ENCODE results near the gene TOMM40L. TPM values are rescaled to one million over a fixed set of nuclear protein-coding genes. Genes with fewer than 3 reads are reported as not detected.

Gene TOMM40L
- 10.0 and 13.4 TPM in 2 replicates for total RNA-seq

- TF ChIP-seq CTCF (IDR thresholded peaks at IDR 0.05; ENCODE audit: insufficient read depth, low read depth, low read length), result peak; percentile 76
- peak; percentile 100 for DNase-seq (ENCODE audit: low read depth)
- H3K4me3 ChIP-seq (ENCODE audit: low read depth, low read length), result peak within 1 kb of the TSS; percentile 73
These were observed at the start of gene TOMM40L for GRCh38 chr1:161225534-161226319. Gene TOMM40L (plus strand): TSS chr1:161226060. CDS start chr1:161226490, 430 bp downstream.

- H3K4me3 ChIP-seq (ENCODE audit: low read depth, low read length), result peak overlapping the region; percentile 97
- DNase-seq (ENCODE audit: low read depth), result no peak
- TF ChIP-seq CTCF (IDR thresholded peaks at IDR 0.05; ENCODE audit: insufficient read depth, low read depth, low read length), result no peak
These were observed 49.3 kb upstream of the TOMM40L start for GRCh38 chr1:161176468-161177111.

GRCh38 chr1:161177112-161177935, 48.5 kb upstream of the TOMM40L start, which contains the start of gene B4GALT3:
Gene B4GALT3 (minus strand): TSS chr1:161177507. CDS start chr1:161176060, 1,447 bp downstream.
- DNase-seq (ENCODE audit: low read depth), result peak; percentile 78

GRCh38 chr1:161177936-161178244, 48.0 kb upstream of the TOMM40L start:
- H3K4me3 ChIP-seq (ENCODE audit: low read depth, low read length), result no peak overlapping the region
- no peak for DNase-seq (ENCODE audit: low read depth)
- no peak for TF ChIP-seq CTCF (IDR thresholded peaks at IDR 0.05; ENCODE audit: insufficient read depth, low read depth, low read length)

More at GRCh38 chr1:161177112-161177935, 48.5 kb upstream of the TOMM40L start, which contains the start of gene B4GALT3:
- TF ChIP-seq CTCF (IDR thresholded peaks at IDR 0.05; ENCODE audit: insufficient read depth, low read depth, low read length), result no peak
- peak within 1 kb of the TSS; percentile 97 for H3K4me3 ChIP-seq (ENCODE audit: low read depth, low read length)

- no peak for DNase-seq (ENCODE audit: low read depth)
- no peak for TF ChIP-seq CTCF (IDR thresholded peaks at IDR 0.05; ENCODE audit: insufficient read depth, low read depth, low read length)
- H3K4me3 ChIP-seq (ENCODE audit: low read depth, low read length), result no peak overlapping the region
These were observed 46.2 kb upstream of the TOMM40L start for GRCh38 chr1:161179698-161180097.

- H3K4me3 ChIP-seq (ENCODE audit: low read depth, low read length), result no peak overlapping the region
- peak; percentile 37 for DNase-seq (ENCODE audit: low read depth)
- TF ChIP-seq CTCF (IDR thresholded peaks at IDR 0.05; ENCODE audit: insufficient read depth, low read depth, low read length), result peak; percentile 45
These were observed 45.2 kb upstream of the TOMM40L start for GRCh38 chr1:161180639-161181038.

Measured in fibroblast of villous mesenchyme (primary cell).